Esophagus squamous epithelium (tissue), 5 donors: ENCODE measurements around the gene TSEN15. TPM values are rescaled to one million over a fixed set of nuclear protein-coding genes. Genes with fewer than 3 reads are reported as not detected.

Source experiments
- DNase-seq: peaks from one replicate; lab custom pipeline; 2025; lab: John Stamatoyannopoulos, UW
- H3K27ac ChIP-seq, 4 donors: fragments of 200-600 bp; sonication (generic); one replicate each; pipeline ENCODE4 v1.5.1; 2016 to 2019; ENCODE audit warnings: mild to moderate bottlenecking in 1 of 4
- H3K27me3 ChIP-seq, 4 donors: fragments of 200-600 bp; sonication (generic); 1 replicate in 3 of 4; 2 replicates in 1 of 4; pipeline versions ENCODE4 v1.5.1 to v1.6.0; 2017 to 2021; ENCODE audit warnings: antibody characterized with exemption in 1 of 4
- H3K36me3 ChIP-seq, 3 donors: fragments of 200-600 bp; sonication (generic); one replicate each; pipeline ENCODE4 v1.5.1; 2016 to 2019
- H3K4me1 ChIP-seq, 3 donors: fragments of 200-600 bp; sonication (generic); one replicate each; pipeline ENCODE4 v1.5.1; 2017 to 2019
- H3K4me3 ChIP-seq, 4 donors: fragments of 200-600 bp; sonication (generic); 1 replicate in 3 of 4; 2 replicates in 1 of 4; pipeline ENCODE4 v1.5.1; 2016 to 2019; ENCODE audit warnings: mild to moderate bottlenecking in 2 of 4, moderate library complexity in 1 of 4
- H3K9me3 ChIP-seq, 3 donors: fragments of 200-600 bp; sonication (generic); one replicate each; pipeline ENCODE4 v1.5.1; 2016 to 2019
- POLR2A ChIP-seq, 4 donors: fragments of 450-650 bp; IDR thresholded peaks; one replicate each; pipeline ENCODE4 v1.6.1; 2017; ENCODE audit warnings: antibody characterized with exemption in 4 of 4, mild to moderate bottlenecking in 4 of 4, moderate library complexity in 3 of 4
- WGBS, 2 donors: methylation state at CpG; one replicate each; pipeline ENCODE4 v1.1.5; 2018; 5-methylcytosine and 5-hydroxymethylcytosine counted together
- intact Hi-C: fragments of 100-400 bp; cut with DNase I; formaldehyde crosslinking; loops from one replicate; pipeline ENCODE4 v1.15.0; 2022
- total RNA-seq, 4 donors: library from RNA; depleted of rRNA; stranded (reverse); fragments of >200 nt; gene quantifications; one replicate each; pipeline ENCODE4 v1.1.0, GENCODE V29; 2016
- TF ChIP-seq, protein P1 (sequence below), 6 experiments: fragments of 450-650 bp in 4 of 6; fragments of 200-600 bp in 2 of 6; sonication (generic) in 2 of 6; IDR thresholded peaks; one replicate each; pipeline ENCODE4 v1.5.1; 2016 to 2019; ENCODE audit warnings: antibody characterized with exemption in 6 of 6, mild to moderate bottlenecking in 4 of 6, moderate library complexity in 4 of 6
- donor health status: DM: yes; HTN: yes; CAD: no.

The TSEN15 gene
- total RNA-seq, 4 donors from 2014 or later, result 16.5 to 25.4 (median 22.0) TPM

DNA sequence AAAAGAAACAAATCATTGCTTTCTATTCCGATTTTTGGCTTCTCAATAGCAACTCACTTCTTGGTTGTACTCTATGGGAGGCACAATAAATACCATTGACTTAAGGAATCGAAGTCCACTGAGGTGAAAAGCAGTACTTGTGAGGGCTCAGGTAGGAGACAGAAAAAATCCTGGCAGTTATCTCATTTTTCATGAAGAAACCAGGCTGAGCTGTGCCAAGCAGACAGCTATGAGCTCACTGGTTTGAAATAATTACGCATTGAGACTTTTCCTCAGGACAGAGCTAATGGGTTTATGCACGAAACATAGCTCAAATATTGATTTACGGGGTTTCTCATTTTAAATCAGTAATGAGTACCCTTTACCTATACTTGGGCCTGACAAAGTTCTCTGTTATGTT, 32.5 kb upstream of the TSEN15 start:
- 69 to 89% methylated on average over 5 of the region's 5 CpGs for WGBS, 2 donors
- no peak overlapping the region for H3K27ac ChIP-seq
- intact Hi-C loops, result no loop called here

DNA sequence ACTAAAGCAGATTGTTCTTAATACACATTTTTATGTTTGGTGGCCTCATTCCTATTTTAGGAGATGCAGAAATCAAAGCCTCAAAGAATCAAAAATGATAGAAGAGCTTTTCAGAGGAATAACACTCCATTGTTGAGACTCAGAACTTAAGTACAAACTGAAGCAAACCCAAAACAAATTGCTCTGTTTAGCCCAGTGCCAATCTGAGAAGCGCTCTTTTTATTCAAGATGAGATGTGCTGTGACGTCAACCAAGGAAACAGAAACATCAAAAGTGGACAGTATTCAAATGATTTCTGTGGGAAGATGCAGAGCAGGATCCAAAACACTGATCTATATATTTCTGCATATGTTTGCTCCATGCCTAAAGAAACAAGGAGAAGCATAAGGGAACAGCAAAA, 32.0 kb upstream of the TSEN15 start:
- no peak for DNase-seq
- Histone ChIP-seq H3K9me3 (no peaks in the 10 kb centered on the region), H3K4me3 (no peak overlapping the region), H3K27me3 (no peaks in the 10 kb centered on the region), H3K27ac (no peak overlapping the region), H3K36me3 (no peaks in the 10 kb centered on the region), H3K4me1 (peaks cover 0 to 22% (median 8%) of the 10 kb centered on the region in 3 donors)
- intact Hi-C loops, result no loop called here
- no peak for TF ChIP-seq POLR2A (IDR thresholded peaks at IDR 0.05)
- TF ChIP-seq, protein P1, sequence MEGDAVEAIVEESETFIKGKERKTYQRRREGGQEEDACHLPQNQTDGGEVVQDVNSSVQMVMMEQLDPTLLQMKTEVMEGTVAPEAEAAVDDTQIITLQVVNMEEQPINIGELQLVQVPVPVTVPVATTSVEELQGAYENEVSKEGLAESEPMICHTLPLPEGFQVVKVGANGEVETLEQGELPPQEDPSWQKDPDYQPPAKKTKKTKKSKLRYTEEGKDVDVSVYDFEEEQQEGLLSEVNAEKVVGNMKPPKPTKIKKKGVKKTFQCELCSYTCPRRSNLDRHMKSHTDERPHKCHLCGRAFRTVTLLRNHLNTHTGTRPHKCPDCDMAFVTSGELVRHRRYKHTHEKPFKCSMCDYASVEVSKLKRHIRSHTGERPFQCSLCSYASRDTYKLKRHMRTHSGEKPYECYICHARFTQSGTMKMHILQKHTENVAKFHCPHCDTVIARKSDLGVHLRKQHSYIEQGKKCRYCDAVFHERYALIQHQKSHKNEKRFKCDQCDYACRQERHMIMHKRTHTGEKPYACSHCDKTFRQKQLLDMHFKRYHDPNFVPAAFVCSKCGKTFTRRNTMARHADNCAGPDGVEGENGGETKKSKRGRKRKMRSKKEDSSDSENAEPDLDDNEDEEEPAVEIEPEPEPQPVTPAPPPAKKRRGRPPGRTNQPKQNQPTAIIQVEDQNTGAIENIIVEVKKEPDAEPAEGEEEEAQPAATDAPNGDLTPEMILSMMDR (IDR thresholded peaks at IDR 0.05), result no peak
- WGBS, 2 donors, result 87 to 100% methylated on average over 2 of the region's 2 CpGs

More for the DNA sequence above, 32.5 kb upstream of the TSEN15 start:
- no peak for DNase-seq
- no peaks in the 10 kb centered on the region for H3K27me3 ChIP-seq
- H3K4me1 ChIP-seq, result peaks cover 0 to 22% (median 8%) of the 10 kb centered on the region in 3 donors
- TF ChIP-seq, protein P1 (IDR thresholded peaks at IDR 0.05), result no peak
- TF ChIP-seq POLR2A (IDR thresholded peaks at IDR 0.05), result no peak
- H3K9me3 ChIP-seq, result no peaks in the 10 kb centered on the region
- H3K4me3 ChIP-seq, result no peak overlapping the region
- no peaks in the 10 kb centered on the region for H3K36me3 ChIP-seq

DNA sequence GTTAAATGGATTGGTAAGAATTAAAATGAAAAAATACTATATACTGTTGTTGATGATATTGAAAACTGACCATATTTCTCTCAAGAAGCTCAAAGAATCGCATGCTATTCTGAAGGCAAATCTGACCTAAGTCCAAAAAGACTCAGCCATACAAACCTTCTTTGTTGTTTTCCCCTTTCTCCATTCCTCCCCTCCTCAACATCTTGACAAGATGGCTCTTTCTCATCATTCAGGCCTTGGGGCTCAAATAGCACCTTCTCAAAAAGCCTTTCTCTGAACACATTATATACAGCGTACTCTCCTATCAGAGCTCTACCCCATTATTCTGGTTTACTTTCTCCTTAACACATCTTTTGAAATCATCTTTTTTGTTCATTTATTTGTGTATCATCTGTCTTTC, 31.2 kb upstream of the TSEN15 start:
- Histone ChIP-seq H3K9me3 (no peaks in the 10 kb centered on the region), H3K36me3 (no peaks in the 10 kb centered on the region), H3K4me3 (no peak overlapping the region), H3K27ac (no peak overlapping the region), H3K4me1 (peaks cover 0 to 22% (median 8%) of the 10 kb centered on the region in 3 donors), H3K27me3 (peaks cover 0 to 5% (median 0%) of the 10 kb centered on the region in 4 donors)
- 93 to 97% methylated on average over 2 of the region's 2 CpGs for WGBS, 2 donors
- no peak for DNase-seq
- intact Hi-C loops, result no loop called here
- no peak for TF ChIP-seq POLR2A (IDR thresholded peaks at IDR 0.05)
- TF ChIP-seq, protein P1 (IDR thresholded peaks at IDR 0.05), result no peak

DNA sequence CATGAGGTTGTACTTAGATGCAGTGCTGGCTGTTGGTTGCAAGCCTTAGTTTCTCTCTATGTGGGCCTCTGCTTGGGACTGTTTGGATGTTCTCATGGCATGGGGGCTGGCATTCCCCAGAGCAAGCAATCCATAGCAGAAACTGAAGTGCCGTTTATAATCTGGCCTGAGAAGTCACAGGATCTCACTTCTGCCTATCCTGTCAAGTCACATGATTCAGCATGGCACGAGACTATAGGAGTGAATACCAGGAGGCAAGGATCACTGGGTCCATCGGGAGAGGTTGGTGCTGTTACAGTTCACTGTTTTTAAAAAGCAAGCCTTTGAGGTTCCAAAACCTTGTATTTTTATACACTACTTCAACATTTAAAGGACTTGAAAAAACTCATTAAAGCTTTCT, 30.7 kb upstream of the TSEN15 start:
- H3K27me3 ChIP-seq, result peaks cover 0 to 10% (median 0%) of the 10 kb centered on the region in 4 donors
- H3K36me3 ChIP-seq, result no peaks in the 10 kb centered on the region
- no peaks in the 10 kb centered on the region for H3K9me3 ChIP-seq
- no peak for DNase-seq
- H3K4me1 ChIP-seq, result peaks cover 0 to 22% (median 8%) of the 10 kb centered on the region in 3 donors
- intact Hi-C loops, result no loop called here
- H3K27ac ChIP-seq, result no peak overlapping the region
- H3K4me3 ChIP-seq, result no peak overlapping the region
- no peak for TF ChIP-seq POLR2A (IDR thresholded peaks at IDR 0.05)
- TF ChIP-seq, protein P1 (IDR thresholded peaks at IDR 0.05), result no peak
- WGBS, 2 donors, result 51 to 78% methylated on average over 2 to 3 of the region's 3 CpGs

DNA sequence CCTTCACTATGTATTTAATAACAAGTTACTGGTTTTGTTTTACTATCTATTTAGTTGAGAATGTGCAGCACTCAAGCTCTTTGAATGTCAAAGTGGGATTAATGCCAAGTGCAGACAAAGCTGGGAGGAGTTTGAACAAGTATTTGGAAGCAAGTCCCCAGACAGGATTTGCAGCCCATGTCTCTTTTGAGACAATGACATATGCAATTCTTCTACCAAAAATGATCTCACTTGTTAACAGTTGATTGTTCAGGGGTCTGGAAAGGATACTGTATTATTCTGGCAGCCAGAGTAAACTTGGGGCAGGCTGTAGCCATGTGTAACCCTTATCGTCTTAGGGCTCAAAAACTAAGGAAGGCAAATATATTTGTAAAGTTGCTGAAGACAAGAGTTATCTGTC, 29.8 kb upstream of the TSEN15 start:
- Histone ChIP-seq H3K36me3 (no peaks in the 10 kb centered on the region), H3K4me3 (no peak overlapping the region), H3K27ac (no peak overlapping the region), H3K27me3 (peaks cover 0 to 14% (median 0%) of the 10 kb centered on the region in 4 donors), H3K9me3 (no peaks in the 10 kb centered on the region), H3K4me1 (peaks cover 0 to 22% (median 8%) of the 10 kb centered on the region in 3 donors)
- intact Hi-C loops, result no loop called here
- DNase-seq, result no peak
- WGBS, 2 donors, result 24 to 33% methylated on average over 1 of the region's 1 CpG
- TF ChIP-seq, protein P1 (IDR thresholded peaks at IDR 0.05), result no peak
- no peak for TF ChIP-seq POLR2A (IDR thresholded peaks at IDR 0.05)
